ENCODE measurements around the gene MLLT6. TPM values are rescaled to one million over a fixed set of nuclear protein-coding genes. Genes with fewer than 3 reads are reported as not detected.

The MLLT6 gene
- total RNA-seq, 1 experiment from 2014 or later: 127 TPM

DNA sequence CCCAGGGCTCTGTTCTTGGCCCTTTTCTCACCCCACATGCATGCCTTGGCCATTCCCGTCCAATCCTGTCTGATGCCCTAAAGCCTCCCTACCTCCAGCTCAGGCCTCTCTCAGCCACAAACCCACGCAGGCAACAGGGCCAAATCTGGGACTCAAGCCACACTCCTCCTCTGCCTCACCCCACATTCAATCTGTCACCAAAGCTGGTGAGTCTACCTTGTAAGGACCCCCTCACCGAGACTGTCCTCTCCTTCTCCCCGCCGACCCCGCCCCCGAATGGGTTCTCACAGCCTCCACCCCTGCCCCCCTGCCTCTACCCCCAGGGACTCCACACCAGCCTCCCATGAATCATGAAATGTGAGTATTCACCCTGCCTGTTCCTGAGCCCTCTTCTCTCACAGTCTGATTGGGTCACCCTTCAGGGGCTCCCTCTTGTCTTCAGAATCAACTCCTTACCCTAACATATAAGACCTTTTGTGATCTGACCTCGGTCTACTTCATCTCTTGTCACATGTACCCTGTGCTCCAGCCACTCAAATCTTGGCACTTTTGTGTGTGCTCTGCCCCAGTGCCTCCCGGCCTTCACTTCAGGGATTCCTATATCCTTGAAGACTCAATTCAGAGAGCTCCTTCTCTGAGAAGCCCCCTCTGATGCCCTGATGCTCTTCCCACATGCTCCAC lies 41.0 kb upstream of the MLLT6 start:
- intact Hi-C loops (cut with micrococcal nuclease; ENCODE audit: unreplicated experiment): loop anchor here (1.0 kb wide), 3 partner anchors 80 to 172 kb away; no protein-coding TSS in a partner anchor
- Histone ChIP-seq H4K20me1 (ENCODE audit: insufficient read depth) (no peaks in the 10 kb centered on the region), H3K27ac (no peak overlapping the region), H3K27me3 (ENCODE audit: insufficient read depth, low read depth) (no peaks in the 10 kb centered on the region), H3K79me2 (ENCODE audit: low read depth) (no peaks in the 10 kb centered on the region), H3K9me3 (ENCODE audit: insufficient read depth, low read depth) (no peaks in the 10 kb centered on the region), H3K4me1 (replicated peaks; ENCODE audit: insufficient read depth) (no peaks in the 10 kb centered on the region), H3K9me2 (ENCODE audit: insufficient read depth) (no peaks in the 10 kb centered on the region), H3K36me3 (ENCODE audit: low read depth) (no peaks in the 10 kb centered on the region), H3K4me2 (no peak overlapping the region), H3F3A (ENCODE audit: insufficient read depth, low read depth) (peaks cover 21% of the 10 kb centered on the region), H3K4me3 (no peak overlapping the region), H2AFZ (no peak overlapping the region)
- CTCF ChIA-PET: interaction anchor here (0.6 to 1.3 kb wide), 4 partner anchors 13 to 541 kb away, joined by 3 to 19 read pairs (median 10); no protein-coding TSS in a partner anchor
- POLR2A ChIA-PET (ENCODE audit: unreplicated experiment): no interaction called here
- BruUV-seq (replicated peaks): no TSS peak
- no peak for TF ChIP-seq EZH2 (IDR thresholded peaks at IDR 0.05; ENCODE audit: low read depth)
- TF ChIP-seq, protein P1, sequence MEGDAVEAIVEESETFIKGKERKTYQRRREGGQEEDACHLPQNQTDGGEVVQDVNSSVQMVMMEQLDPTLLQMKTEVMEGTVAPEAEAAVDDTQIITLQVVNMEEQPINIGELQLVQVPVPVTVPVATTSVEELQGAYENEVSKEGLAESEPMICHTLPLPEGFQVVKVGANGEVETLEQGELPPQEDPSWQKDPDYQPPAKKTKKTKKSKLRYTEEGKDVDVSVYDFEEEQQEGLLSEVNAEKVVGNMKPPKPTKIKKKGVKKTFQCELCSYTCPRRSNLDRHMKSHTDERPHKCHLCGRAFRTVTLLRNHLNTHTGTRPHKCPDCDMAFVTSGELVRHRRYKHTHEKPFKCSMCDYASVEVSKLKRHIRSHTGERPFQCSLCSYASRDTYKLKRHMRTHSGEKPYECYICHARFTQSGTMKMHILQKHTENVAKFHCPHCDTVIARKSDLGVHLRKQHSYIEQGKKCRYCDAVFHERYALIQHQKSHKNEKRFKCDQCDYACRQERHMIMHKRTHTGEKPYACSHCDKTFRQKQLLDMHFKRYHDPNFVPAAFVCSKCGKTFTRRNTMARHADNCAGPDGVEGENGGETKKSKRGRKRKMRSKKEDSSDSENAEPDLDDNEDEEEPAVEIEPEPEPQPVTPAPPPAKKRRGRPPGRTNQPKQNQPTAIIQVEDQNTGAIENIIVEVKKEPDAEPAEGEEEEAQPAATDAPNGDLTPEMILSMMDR (conservative IDR thresholded peaks at IDR 0.05): no peak
- no peak for DNase-seq

DNA sequence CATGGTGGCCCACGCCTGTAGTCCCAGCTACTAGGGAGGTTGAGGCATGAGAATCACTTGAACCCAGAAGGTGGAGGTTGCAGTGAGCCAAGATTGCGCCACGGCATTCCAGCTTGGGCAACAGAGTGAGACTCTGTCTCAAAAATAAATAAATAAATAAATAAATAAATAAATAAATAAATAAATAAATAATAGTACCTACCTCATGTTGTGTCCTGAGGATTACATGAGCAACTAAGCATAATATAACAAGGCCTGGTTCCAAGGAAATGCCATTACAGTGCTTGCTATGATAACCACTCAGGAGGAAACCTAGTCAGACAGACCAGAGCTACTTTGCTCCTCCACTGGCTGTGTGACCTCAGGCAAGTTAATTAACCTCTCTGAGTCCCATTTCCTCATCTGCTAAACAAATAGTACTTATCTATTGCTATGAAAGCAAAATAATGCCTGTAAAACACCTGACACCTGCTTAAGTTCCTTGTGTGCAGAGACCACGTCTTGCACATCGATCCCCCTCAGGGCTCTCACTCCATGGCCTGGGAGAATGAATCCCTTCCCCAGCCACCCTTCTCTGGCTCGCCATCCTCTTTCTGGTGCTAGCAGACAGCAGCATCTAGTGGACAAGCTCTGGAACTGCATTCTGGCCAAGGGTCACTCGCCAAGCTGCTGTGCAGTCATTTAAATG lies 37.8 kb upstream of the MLLT6 start:
- Histone ChIP-seq H3K36me3 (ENCODE audit: low read depth) (no peaks in the 10 kb centered on the region), H4K20me1 (ENCODE audit: insufficient read depth) (no peaks in the 10 kb centered on the region), H3K9me3 (ENCODE audit: insufficient read depth, low read depth) (no peaks in the 10 kb centered on the region), H3F3A (ENCODE audit: insufficient read depth, low read depth) (peaks cover 20% of the 10 kb centered on the region), H3K4me1 (replicated peaks; ENCODE audit: insufficient read depth) (peaks cover 7% of the 10 kb centered on the region), H3K9me2 (ENCODE audit: insufficient read depth) (no peaks in the 10 kb centered on the region), H3K79me2 (ENCODE audit: low read depth) (no peaks in the 10 kb centered on the region), H3K4me2 (no peak overlapping the region), H3K27ac (no peak overlapping the region), H3K27me3 (ENCODE audit: insufficient read depth, low read depth) (no peaks in the 10 kb centered on the region), H2AFZ (no peak overlapping the region), H3K4me3 (no peak overlapping the region)
- BruUV-seq (replicated peaks): no TSS peak
- ChIA-PET POLR2A (ENCODE audit: unreplicated experiment) (interaction anchor here (0.6 kb wide), 1 partner anchor 64 kb away, joined by 3 read pairs; no protein-coding TSS in a partner anchor), CTCF (interaction anchor here (0.6 to 3.2 kb wide), 5 partner anchors 60 to 318 kb away, joined by 3 to 13 read pairs (median 4); no protein-coding TSS in a partner anchor)
- no peak for TF ChIP-seq EZH2 (IDR thresholded peaks at IDR 0.05; ENCODE audit: low read depth)
- TF ChIP-seq, protein P1 (conservative IDR thresholded peaks at IDR 0.05): peak; percentile 99
- intact Hi-C loops (cut with micrococcal nuclease; ENCODE audit: unreplicated experiment): loop anchor here (1.0 to 5.0 kb wide), 5 partner anchors 160 to 318 kb away; no protein-coding TSS in a partner anchor
- DNase-seq: peak; percentile 58 to 66

DNA sequence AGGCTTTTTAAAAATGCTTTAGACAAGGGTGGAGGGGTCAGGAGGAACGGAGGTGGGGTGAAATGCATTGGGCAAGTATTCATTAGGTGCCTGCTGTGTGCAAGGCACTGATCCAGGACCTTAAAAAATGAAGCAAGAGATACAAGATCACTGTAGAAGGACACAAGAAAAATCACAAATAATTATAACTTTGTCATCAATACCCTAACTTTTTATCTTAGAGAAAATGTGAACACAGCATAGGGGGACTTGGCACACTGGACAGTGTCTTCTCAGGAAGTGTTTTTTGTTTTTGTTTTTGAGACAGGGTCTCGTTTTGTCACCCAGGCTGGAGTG lies 37.3 kb upstream of the MLLT6 start:
- Histone ChIP-seq H3F3A (ENCODE audit: insufficient read depth, low read depth) (peaks cover 19% of the 10 kb centered on the region), H3K4me1 (replicated peaks; ENCODE audit: insufficient read depth) (peaks cover 12% of the 10 kb centered on the region), H3K4me2 (no peak overlapping the region), H3K9me3 (ENCODE audit: insufficient read depth, low read depth) (no peaks in the 10 kb centered on the region), H3K79me2 (ENCODE audit: low read depth) (no peaks in the 10 kb centered on the region), H3K27me3 (ENCODE audit: insufficient read depth, low read depth) (no peaks in the 10 kb centered on the region), H3K27ac (no peak overlapping the region), H4K20me1 (ENCODE audit: insufficient read depth) (no peaks in the 10 kb centered on the region), H3K36me3 (ENCODE audit: low read depth) (no peaks in the 10 kb centered on the region), H2AFZ (no peak overlapping the region), H3K4me3 (no peak overlapping the region), H3K9me2 (ENCODE audit: insufficient read depth) (no peaks in the 10 kb centered on the region)
- DNase-seq: no peak
- intact Hi-C loops (cut with micrococcal nuclease; ENCODE audit: unreplicated experiment): loop anchor here (1.0 to 5.0 kb wide), 5 partner anchors 160 to 319 kb away; no protein-coding TSS in a partner anchor
- ChIA-PET POLR2A (ENCODE audit: unreplicated experiment) (interaction anchor here (0.6 kb wide), 1 partner anchor 64 kb away, joined by 3 read pairs; no protein-coding TSS in a partner anchor), CTCF (interaction anchor here (0.6 to 3.2 kb wide), 5 partner anchors 61 to 318 kb away, joined by 3 to 13 read pairs (median 4); no protein-coding TSS in a partner anchor)
- TF ChIP-seq, protein P1 (conservative IDR thresholded peaks at IDR 0.05): peak; percentile 5; the same call in 1 of the 2 replicates
- TF ChIP-seq EZH2 (IDR thresholded peaks at IDR 0.05; ENCODE audit: low read depth): no peak
- no TSS peak for BruUV-seq (replicated peaks)

Data from PC-9 (cell line).